ENCODE results near the gene KCNMA1. TPM values are rescaled to one million over a fixed set of nuclear protein-coding genes. Genes with fewer than 3 reads are reported as not detected.

Gene KCNMA1
- total and polyA plus RNA-seq, 10 donors: 9.3 to 114 (median 51.5) TPM

DNA sequence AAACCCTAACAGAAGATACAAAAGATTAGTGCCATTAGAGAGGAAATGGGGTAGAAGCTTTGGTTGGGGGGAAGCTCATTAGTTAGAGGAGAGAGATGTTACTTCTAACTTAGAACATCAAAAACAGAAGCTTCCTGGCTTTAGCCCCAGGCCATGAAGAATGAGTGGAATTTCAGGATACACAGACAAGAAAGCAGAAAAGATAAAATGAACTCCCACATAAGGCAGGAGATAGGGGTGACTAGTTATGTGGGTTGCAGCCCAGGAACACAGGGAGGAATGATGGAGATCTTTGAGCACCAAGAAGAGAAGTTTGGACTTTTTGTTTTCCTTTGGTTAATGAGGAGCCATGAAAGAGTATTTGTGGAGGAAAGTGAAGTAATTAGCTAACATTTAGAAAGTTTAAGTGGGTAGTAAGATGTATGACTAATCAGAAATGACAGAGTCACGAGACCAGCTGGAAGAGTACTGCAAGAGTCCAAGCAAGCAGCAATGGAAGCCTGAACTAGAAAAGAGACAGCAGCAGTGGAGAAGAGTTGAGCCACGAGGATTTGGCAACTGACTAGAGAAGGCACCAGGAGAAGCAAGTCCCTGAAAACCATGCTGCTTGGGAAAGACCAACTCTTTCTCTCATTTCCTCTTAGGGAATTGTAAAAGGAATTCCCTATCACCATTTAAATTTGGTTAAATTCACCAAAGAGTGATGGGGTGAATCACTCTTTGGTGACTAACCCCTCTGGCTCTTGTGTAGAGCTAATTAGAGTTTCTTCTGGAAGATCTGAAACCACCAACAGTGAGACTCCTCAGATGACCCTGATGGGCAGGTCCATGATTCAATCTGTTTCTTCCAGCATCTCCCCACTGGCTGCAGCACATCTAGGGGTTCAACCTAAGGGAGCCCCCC, 131.9 kb downstream of the KCNMA1 start:
- intact Hi-C loops (cut with DNase I; ENCODE audit: low total_unique reads): no loop called here
- no peaks in the 10 kb centered on the region for H3K4me1 ChIP-seq
- H3K27me3 ChIP-seq (replicated peaks in 1 of 7): peaks cover 0 to 25% (median 0%) of the 10 kb centered on the region in 7 donors
- 55 to 86% (median 63%) methylated on average over 2 of the region's 2 CpGs for WGBS, 5 donors
- no peak overlapping the region for H3K4me3 ChIP-seq
- no peak for DNase-seq
- no peaks in the 10 kb centered on the region for H3K9me3 ChIP-seq
- TF ChIP-seq POLR2A (IDR thresholded peaks at IDR 0.05) (no peak), POLR2AphosphoS5 (IDR thresholded peaks at IDR 0.05) (no peak)
- TF ChIP-seq, protein P1, sequence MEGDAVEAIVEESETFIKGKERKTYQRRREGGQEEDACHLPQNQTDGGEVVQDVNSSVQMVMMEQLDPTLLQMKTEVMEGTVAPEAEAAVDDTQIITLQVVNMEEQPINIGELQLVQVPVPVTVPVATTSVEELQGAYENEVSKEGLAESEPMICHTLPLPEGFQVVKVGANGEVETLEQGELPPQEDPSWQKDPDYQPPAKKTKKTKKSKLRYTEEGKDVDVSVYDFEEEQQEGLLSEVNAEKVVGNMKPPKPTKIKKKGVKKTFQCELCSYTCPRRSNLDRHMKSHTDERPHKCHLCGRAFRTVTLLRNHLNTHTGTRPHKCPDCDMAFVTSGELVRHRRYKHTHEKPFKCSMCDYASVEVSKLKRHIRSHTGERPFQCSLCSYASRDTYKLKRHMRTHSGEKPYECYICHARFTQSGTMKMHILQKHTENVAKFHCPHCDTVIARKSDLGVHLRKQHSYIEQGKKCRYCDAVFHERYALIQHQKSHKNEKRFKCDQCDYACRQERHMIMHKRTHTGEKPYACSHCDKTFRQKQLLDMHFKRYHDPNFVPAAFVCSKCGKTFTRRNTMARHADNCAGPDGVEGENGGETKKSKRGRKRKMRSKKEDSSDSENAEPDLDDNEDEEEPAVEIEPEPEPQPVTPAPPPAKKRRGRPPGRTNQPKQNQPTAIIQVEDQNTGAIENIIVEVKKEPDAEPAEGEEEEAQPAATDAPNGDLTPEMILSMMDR (IDR thresholded peaks at IDR 0.05 in 8 of 11, conservative IDR thresholded peaks at IDR 0.05 in 3 of 11): no peak
- no peaks in the 10 kb centered on the region for H3K36me3 ChIP-seq
- H3K27ac ChIP-seq: peak overlapping the region in 3 of 8 donors; percentile 36 to 71 (median 52)

DNA sequence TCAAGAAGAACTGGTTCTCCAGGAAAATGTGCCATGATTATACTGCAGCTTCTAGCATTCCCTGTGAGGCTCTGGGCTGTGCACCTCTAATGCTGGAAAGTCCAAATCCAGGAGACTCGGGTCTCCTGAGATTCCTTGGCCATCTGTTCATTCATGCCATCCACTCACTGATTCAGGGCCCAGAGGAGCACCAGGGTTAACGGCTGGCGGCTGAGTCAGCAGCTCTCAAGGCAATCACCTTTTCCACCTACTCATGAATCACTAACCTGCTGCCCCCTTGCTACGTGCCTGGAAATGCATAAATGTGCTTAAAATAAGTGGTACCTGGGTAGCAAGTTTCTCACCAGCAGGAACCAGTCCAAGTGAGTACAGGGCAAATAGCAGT, 132.7 kb downstream of the KCNMA1 start:
- intact Hi-C loops (cut with DNase I; ENCODE audit: low total_unique reads): no loop called here
- DNase-seq: no peak
- TF ChIP-seq POLR2A (IDR thresholded peaks at IDR 0.05) (no peak), POLR2AphosphoS5 (IDR thresholded peaks at IDR 0.05) (no peak)
- TF ChIP-seq, protein P1 (IDR thresholded peaks at IDR 0.05 in 8 of 11, conservative IDR thresholded peaks at IDR 0.05 in 3 of 11): no peak
- no peaks in the 10 kb centered on the region for H3K4me1 ChIP-seq
- H3K36me3 ChIP-seq: no peaks in the 10 kb centered on the region
- H3K9me3 ChIP-seq: no peaks in the 10 kb centered on the region
- H3K4me3 ChIP-seq: no peak overlapping the region
- peaks cover 0 to 25% (median 0%) of the 10 kb centered on the region in 7 donors for H3K27me3 ChIP-seq (replicated peaks in 1 of 7)
- 63 to 79% (median 67%) methylated on average over 4 of the region's 4 CpGs for WGBS, 5 donors
- H3K27ac ChIP-seq: peak overlapping the region in 2 of 8 donors; percentile 52 to 71

DNA sequence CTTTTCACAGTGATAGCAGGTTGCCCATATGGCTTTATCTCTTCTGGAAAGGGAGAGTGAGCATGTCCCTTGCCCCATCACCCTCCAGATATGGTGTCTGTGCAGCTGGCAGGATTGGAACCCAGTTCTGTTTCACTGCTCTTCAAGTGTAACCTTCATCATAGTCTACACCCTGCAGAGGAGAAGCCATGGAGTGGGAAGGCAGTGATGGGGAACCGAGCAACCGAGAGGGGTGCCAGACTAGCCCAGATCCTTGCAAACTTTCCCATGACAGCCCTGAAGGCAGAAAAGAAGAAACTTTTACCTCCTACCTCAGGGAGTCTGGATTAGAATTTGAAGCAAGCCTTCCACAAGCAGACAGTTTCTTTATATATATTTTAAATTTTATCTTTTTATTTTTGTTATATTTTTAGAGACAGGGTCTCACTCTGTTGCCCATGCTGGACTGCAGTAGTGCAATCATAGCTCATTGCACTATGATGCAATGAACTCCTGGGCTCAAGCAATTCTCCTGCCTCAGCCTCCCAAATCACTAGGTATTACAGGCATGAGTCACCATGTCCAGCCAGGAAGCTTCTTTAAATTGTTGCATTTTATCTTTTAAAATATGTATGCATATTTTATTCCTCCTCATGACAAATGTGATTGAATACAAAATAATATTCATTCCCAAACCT, 133.3 kb downstream of the KCNMA1 start:
- DNase-seq: no peak
- intact Hi-C loops (cut with DNase I; ENCODE audit: low total_unique reads): no loop called here
- H3K27ac ChIP-seq: no peak overlapping the region

More for the DNA sequence above, 133.3 kb downstream of the KCNMA1 start:
- TF ChIP-seq POLR2A (IDR thresholded peaks at IDR 0.05) (no peak), POLR2AphosphoS5 (IDR thresholded peaks at IDR 0.05) (no peak)
- TF ChIP-seq, protein P1 (IDR thresholded peaks at IDR 0.05 in 8 of 11, conservative IDR thresholded peaks at IDR 0.05 in 3 of 11): no peak
- Histone ChIP-seq H3K36me3 (no peaks in the 10 kb centered on the region), H3K4me3 (no peak overlapping the region), H3K27me3 (replicated peaks in 1 of 7) (peaks cover 0 to 25% (median 0%) of the 10 kb centered on the region in 7 donors), H3K9me3 (no peaks in the 10 kb centered on the region), H3K4me1 (no peaks in the 10 kb centered on the region)
- 86 to 93% (median 88%) methylated on average over 2 of the region's 2 CpGs for WGBS, 5 donors
